Vagina (tissue), 2 donors: Measurements from ENCODE around the gene NGEF.

Experiments
- POLR2A ChIP-seq, 2 donors: fragments of 450-650 bp; IDR thresholded peaks; one replicate each; pipeline ENCODE4 v1.6.1; 2017; ENCODE audit warnings: antibody characterized with exemption in 2 of 2, mild to moderate bottlenecking in 2 of 2, moderate library complexity in 2 of 2
- POLR2AphosphoS5 ChIP-seq, 2 donors: sonication (generic); formaldehyde crosslinking; IDR thresholded peaks; one replicate each; pipeline ENCODE4 v1.9.0; 2017; ENCODE audit warnings: antibody characterized with exemption in 2 of 2, mild to moderate bottlenecking in 2 of 2, low read depth in 1 of 2; ENCODE audit not compliant: insufficient read depth in 1 of 2
- TF ChIP-seq, protein P1 (sequence below), 3 experiments: fragments of 450-650 bp in 2 of 3; fragments of 200-600 bp in 1 of 3; sonication (generic) in 1 of 3; IDR thresholded peaks; one replicate each; pipeline ENCODE4 v1.5.1; 2017 to 2019; ENCODE audit warnings: antibody characterized with exemption in 3 of 3, mild to moderate bottlenecking in 2 of 3, moderate library complexity in 2 of 3

DNA sequence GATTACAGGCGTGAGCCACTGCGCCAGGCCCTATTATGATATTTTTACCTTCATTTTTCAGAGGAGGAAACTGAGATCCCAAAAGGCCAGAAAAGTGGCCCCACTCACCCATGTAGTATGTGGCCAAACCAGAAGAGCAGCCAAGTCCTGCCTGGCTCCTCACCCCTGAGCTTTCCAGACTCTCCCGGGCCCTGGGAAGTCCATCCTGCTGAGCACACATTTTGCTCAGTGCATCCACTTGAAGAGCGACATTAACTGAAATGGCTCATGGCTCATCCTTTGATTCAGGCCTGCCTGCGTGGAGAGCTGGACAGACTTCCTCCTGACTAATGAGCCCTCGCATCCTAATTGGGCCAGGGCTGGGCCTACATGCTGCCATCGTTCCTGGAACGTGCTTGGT, 9.5 kb upstream of the NGEF start:
- TF ChIP-seq, protein P1, sequence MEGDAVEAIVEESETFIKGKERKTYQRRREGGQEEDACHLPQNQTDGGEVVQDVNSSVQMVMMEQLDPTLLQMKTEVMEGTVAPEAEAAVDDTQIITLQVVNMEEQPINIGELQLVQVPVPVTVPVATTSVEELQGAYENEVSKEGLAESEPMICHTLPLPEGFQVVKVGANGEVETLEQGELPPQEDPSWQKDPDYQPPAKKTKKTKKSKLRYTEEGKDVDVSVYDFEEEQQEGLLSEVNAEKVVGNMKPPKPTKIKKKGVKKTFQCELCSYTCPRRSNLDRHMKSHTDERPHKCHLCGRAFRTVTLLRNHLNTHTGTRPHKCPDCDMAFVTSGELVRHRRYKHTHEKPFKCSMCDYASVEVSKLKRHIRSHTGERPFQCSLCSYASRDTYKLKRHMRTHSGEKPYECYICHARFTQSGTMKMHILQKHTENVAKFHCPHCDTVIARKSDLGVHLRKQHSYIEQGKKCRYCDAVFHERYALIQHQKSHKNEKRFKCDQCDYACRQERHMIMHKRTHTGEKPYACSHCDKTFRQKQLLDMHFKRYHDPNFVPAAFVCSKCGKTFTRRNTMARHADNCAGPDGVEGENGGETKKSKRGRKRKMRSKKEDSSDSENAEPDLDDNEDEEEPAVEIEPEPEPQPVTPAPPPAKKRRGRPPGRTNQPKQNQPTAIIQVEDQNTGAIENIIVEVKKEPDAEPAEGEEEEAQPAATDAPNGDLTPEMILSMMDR (IDR thresholded peaks at IDR 0.05) = no peak
- TF ChIP-seq POLR2A (IDR thresholded peaks at IDR 0.05) (no peak), POLR2AphosphoS5 (IDR thresholded peaks at IDR 0.05; ENCODE audit: insufficient read depth in 1 of 2, low read depth in 1 of 2) (no peak)
